KMS-11 (cell line): ENCODE measurements around the gene SMIM38.

ENCODE experiments used
- H2AFZ ChIP-seq: fragments of 200-600 bp; sonication (generic); 2 replicates; pipeline ENCODE4 v1.6.1; 2016; ENCODE audit warnings: antibody characterized with exemption, mixed run types, low read depth
- H3K27ac ChIP-seq: fragments of 200-600 bp; sonication (generic); 2 replicates; pipeline ENCODE4 v1.6.1; 2016; ENCODE audit warnings: mild to moderate bottlenecking, mixed run types
- H3K27me3 ChIP-seq: fragments of 200-600 bp; sonication (generic); 2 replicates; pipeline ENCODE4 v1.6.1; 2017; ENCODE audit warnings: mild to moderate bottlenecking, low read depth, mixed run types, moderate library complexity; ENCODE audit not compliant: insufficient read depth
- H3K36me3 ChIP-seq: fragments of 200-600 bp; sonication (generic); 2 replicates; pipeline ENCODE4 v1.6.1; 2017; ENCODE audit warnings: mild to moderate bottlenecking, mixed run types; ENCODE audit not compliant: insufficient read depth
- H3K4me1 ChIP-seq: fragments of 200-600 bp; sonication (generic); 2 replicates; pipeline ENCODE4 v1.6.1; 2016; ENCODE audit warnings: mild to moderate bottlenecking, low read depth, mixed run types; ENCODE audit not compliant: poor library complexity, severe bottlenecking
- H3K4me2 ChIP-seq: fragments of 200-600 bp; sonication (generic); 2 replicates; pipeline ENCODE4 v1.7.0; 2016; ENCODE audit warnings: mild to moderate bottlenecking, mixed run types
- H3K4me3 ChIP-seq: fragments of 200-600 bp; sonication (generic); IDR thresholded peaks from 2 replicates; pipeline ENCODE4 v1.6.1; 2017; ENCODE audit warnings: low read depth, low read length, mixed read lengths; ENCODE audit not compliant: insufficient read depth
- H3K79me2 ChIP-seq: fragments of 200-600 bp; sonication (generic); 2 replicates; pipeline ENCODE4 v1.6.1; 2016; ENCODE audit warnings: low read depth, mixed run types; ENCODE audit not compliant: insufficient read depth
- H3K9ac ChIP-seq: fragments of 200-600 bp; sonication (generic); 2 replicates; pipeline ENCODE4 v1.6.1; 2016; ENCODE audit warnings: mild to moderate bottlenecking, mixed run types
- H4K20me1 ChIP-seq: fragments of 200-600 bp; sonication (generic); 2 replicates; pipeline ENCODE4 v1.6.1; 2016; ENCODE audit warnings: mild to moderate bottlenecking, mixed run types; ENCODE audit not compliant: insufficient read depth
- CTCF ChIP-seq: fragments of 200-600 bp; sonication (generic); conservative IDR thresholded peaks from 2 replicates; pipeline ENCODE4 v1.6.1; 2017; ENCODE audit warnings: low read depth, mild to moderate bottlenecking, antibody characterized with exemption, low read length, moderate library complexity, mixed read lengths

The SMIM38 gene

GRCh38 chr11:69192301-69192721, 36.6 kb downstream of the SMIM38 start:
- H3K4me2 ChIP-seq, result no peak overlapping the region
- H3K4me3 ChIP-seq, result no peak overlapping the region
- H3K4me1 ChIP-seq, result no peaks in the 10 kb centered on the region
- H3K9ac ChIP-seq, result no peak overlapping the region
- no peaks in the 10 kb centered on the region for H3K79me2 ChIP-seq
- peaks cover 10% of the 10 kb centered on the region; the same call in 1 of the 2 replicates for H3K27me3 ChIP-seq
- TF ChIP-seq CTCF, result no peak
- H4K20me1 ChIP-seq, result no peaks in the 10 kb centered on the region
- no peak overlapping the region for H2AFZ ChIP-seq
- H3K27ac ChIP-seq, result no peak overlapping the region
- no peaks in the 10 kb centered on the region for H3K36me3 ChIP-seq

GRCh38 chr11:69193151-69193550, 37.4 kb downstream of the SMIM38 start:
- no peak overlapping the region for H3K4me3 ChIP-seq
- H4K20me1 ChIP-seq, result no peaks in the 10 kb centered on the region
- H3K4me1 ChIP-seq, result no peaks in the 10 kb centered on the region
- no peak overlapping the region for H3K27ac ChIP-seq
- no peak for TF ChIP-seq CTCF
- no peaks in the 10 kb centered on the region for H3K79me2 ChIP-seq
- peaks cover 10% of the 10 kb centered on the region; the same call in 1 of the 2 replicates for H3K27me3 ChIP-seq
- no peak overlapping the region for H3K4me2 ChIP-seq
- H3K9ac ChIP-seq, result no peak overlapping the region
- no peaks in the 10 kb centered on the region for H3K36me3 ChIP-seq
- no peak overlapping the region for H2AFZ ChIP-seq

- H3K4me1 ChIP-seq, result no peaks in the 10 kb centered on the region
- no peaks in the 10 kb centered on the region for H4K20me1 ChIP-seq
- H3K4me2 ChIP-seq, result no peak overlapping the region
- no peak overlapping the region for H3K4me3 ChIP-seq
- no peaks in the 10 kb centered on the region for H3K79me2 ChIP-seq
- no peak for TF ChIP-seq CTCF
- no peak overlapping the region for H3K9ac ChIP-seq
- H3K36me3 ChIP-seq, result no peaks in the 10 kb centered on the region
- no peak overlapping the region for H2AFZ ChIP-seq
- H3K27me3 ChIP-seq, result peaks cover 10% of the 10 kb centered on the region; the same call in 1 of the 2 replicates
- H3K27ac ChIP-seq, result no peak overlapping the region
Observed at GRCh38 chr11:69193629-69194028, 37.9 kb downstream of the SMIM38 start.

- no peaks in the 10 kb centered on the region for H4K20me1 ChIP-seq
- no peak overlapping the region for H3K27ac ChIP-seq
- H3K4me2 ChIP-seq, result no peak overlapping the region
- peaks cover 10% of the 10 kb centered on the region; the same call in 1 of the 2 replicates for H3K27me3 ChIP-seq
- H3K36me3 ChIP-seq, result no peaks in the 10 kb centered on the region
- H3K9ac ChIP-seq, result no peak overlapping the region
- H3K4me1 ChIP-seq, result no peaks in the 10 kb centered on the region
- H2AFZ ChIP-seq, result no peak overlapping the region
- no peaks in the 10 kb centered on the region for H3K79me2 ChIP-seq
- no peak for TF ChIP-seq CTCF
- H3K4me3 ChIP-seq, result no peak overlapping the region
Observed at GRCh38 chr11:69194396-69194795, 38.7 kb downstream of the SMIM38 start.

GRCh38 chr11:69194956-69195355, 39.2 kb downstream of the SMIM38 start:
- Histone ChIP-seq H3K4me2 (no peak overlapping the region), H4K20me1 (no peaks in the 10 kb centered on the region), H2AFZ (no peak overlapping the region), H3K36me3 (no peaks in the 10 kb centered on the region), H3K27me3 (peaks cover 10% of the 10 kb centered on the region; the same call in 1 of the 2 replicates), H3K9ac (no peak overlapping the region), H3K4me1 (no peaks in the 10 kb centered on the region), H3K27ac (no peak overlapping the region), H3K79me2 (no peaks in the 10 kb centered on the region), H3K4me3 (no peak overlapping the region)
- no peak for TF ChIP-seq CTCF
